Nephron (organoid): Measurements from ENCODE around the gene EDRF1.

Source experiments
- H3K27ac Mint-ChIP-seq, 3 experiments: 2 replicates each; pipeline ENCODE4 v1.8.0; 2020; ENCODE audit warnings: mixed read lengths in 3 of 3, mild to moderate bottlenecking in 2 of 3, moderate library complexity in 1 of 3
- H3K27me3 Mint-ChIP-seq: 2 replicates; pipeline ENCODE4 v1.8.0; 2021; ENCODE audit warnings: low read depth, mild to moderate bottlenecking, moderate library complexity, mixed read lengths
- H3K36me3 Mint-ChIP-seq: 2 replicates; pipeline ENCODE4 v1.8.0; 2020; ENCODE audit warnings: low read depth, mixed read lengths
- H3K4me1 Mint-ChIP-seq: 2 replicates; pipeline ENCODE4 v1.8.0; 2020; ENCODE audit warnings: mixed read lengths
- H3K4me3 Mint-ChIP-seq, 3 experiments: 2 replicates each; pipeline ENCODE4 v1.8.0; 2020; ENCODE audit warnings: mild to moderate bottlenecking in 3 of 3, mixed read lengths in 3 of 3, moderate library complexity in 2 of 3
- H3K9me3 Mint-ChIP-seq: 2 replicates; pipeline ENCODE4 v1.8.0; 2020; ENCODE audit warnings: mixed read lengths
- TF ChIP-seq, protein P1 (sequence below), 3 experiments: fragments of 200-600 bp; sonication (generic); IDR thresholded peaks; one replicate each; pipeline ENCODE4 v1.5.0; 2021; ENCODE audit warnings: antibody characterized with exemption in 3 of 3; ENCODE audit not compliant: unreplicated experiment in 3 of 3

The EDRF1 gene

DNA sequence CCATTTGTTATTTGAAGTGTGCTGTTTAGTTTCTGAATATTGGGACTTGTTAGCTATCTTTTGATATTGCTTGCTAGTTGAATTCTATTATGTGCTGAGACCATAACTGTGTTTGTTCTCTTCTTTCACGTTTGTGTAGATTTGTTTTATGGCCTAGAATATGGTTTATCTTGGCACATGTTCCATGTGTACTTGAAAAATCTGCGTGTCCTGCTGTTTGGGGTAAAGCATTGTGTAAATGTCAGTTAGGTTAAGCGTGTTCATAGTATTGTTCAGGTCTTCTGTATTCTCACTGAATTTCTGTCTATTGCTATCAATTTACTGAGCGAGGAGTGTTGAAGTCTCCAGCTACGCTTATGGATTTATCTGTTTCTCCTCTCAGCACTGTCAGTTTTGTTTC is 36.7 kb downstream of the EDRF1 start:
- Mint-ChIP-seq H3K4me3 (no peak overlapping the region), H3K9me3 (no peaks in the 10 kb centered on the region), H3K4me1 (peaks cover 4% of the 10 kb centered on the region), H3K27ac (no peak overlapping the region), H3K27me3 (no peaks in the 10 kb centered on the region), H3K36me3 (peaks cover 79% of the 10 kb centered on the region)
- TF ChIP-seq, protein P1, sequence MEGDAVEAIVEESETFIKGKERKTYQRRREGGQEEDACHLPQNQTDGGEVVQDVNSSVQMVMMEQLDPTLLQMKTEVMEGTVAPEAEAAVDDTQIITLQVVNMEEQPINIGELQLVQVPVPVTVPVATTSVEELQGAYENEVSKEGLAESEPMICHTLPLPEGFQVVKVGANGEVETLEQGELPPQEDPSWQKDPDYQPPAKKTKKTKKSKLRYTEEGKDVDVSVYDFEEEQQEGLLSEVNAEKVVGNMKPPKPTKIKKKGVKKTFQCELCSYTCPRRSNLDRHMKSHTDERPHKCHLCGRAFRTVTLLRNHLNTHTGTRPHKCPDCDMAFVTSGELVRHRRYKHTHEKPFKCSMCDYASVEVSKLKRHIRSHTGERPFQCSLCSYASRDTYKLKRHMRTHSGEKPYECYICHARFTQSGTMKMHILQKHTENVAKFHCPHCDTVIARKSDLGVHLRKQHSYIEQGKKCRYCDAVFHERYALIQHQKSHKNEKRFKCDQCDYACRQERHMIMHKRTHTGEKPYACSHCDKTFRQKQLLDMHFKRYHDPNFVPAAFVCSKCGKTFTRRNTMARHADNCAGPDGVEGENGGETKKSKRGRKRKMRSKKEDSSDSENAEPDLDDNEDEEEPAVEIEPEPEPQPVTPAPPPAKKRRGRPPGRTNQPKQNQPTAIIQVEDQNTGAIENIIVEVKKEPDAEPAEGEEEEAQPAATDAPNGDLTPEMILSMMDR (IDR thresholded peaks at IDR 0.05; ENCODE audit: unreplicated experiment in 3 of 3), result no peak

DNA sequence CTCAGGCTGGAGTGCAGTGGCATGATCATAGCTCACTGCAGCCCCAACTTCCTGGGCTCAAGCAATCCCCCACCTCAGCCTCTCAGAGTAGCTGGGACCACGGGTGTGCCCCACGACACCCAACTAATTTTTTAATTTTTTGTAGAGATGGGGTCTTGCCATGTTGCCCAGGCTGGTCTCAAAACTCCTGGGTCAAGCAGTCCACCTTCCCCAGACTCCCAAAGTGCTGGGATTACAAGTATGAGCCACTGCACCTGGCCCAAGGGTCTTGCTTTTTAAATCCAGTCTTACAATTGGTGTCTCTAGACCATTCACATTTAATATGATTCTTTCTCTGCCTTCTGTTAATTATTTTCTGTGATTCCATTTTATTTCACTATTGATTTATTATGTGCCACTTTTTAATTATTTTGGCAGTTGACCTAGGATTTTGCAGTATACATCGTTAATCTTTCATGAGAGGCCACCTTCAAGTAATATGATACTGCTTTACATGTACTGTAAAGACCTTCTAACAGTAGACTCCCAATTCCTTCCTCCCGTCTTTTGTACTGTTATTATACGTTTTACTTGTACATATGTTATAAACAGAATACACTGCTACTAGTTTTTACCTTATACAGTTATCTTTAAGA is 37.5 kb downstream of the EDRF1 start:
- Mint-ChIP-seq H3K9me3 (no peaks in the 10 kb centered on the region), H3K4me3 (no peak overlapping the region), H3K4me1 (peaks cover 4% of the 10 kb centered on the region), H3K36me3 (peaks cover 79% of the 10 kb centered on the region), H3K27me3 (no peaks in the 10 kb centered on the region), H3K27ac (no peak overlapping the region)
- TF ChIP-seq, protein P1 (IDR thresholded peaks at IDR 0.05; ENCODE audit: unreplicated experiment in 3 of 3), result no peak

DNA sequence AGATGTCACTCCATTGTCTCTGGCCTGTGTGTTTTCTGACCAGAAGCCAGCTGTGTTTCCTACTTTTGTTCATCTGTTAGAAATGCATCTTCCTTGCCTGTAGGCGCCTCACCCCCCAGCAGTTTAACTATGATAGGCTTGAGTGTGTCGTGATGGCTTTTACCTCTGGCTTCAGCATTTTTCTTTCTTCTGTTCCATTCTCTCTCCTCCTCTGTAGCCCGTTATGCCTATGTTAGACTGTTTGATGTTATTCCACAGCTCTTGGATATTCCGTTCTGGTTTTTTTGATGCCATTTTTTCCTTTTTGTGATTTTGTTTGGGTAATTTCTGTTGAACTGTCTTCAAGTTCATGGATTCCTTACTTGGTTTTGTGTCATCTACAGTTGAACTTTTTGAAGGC is 38.2 kb downstream of the EDRF1 start:
- peaks cover 80% of the 10 kb centered on the region for H3K36me3 Mint-ChIP-seq
- TF ChIP-seq, protein P1 (IDR thresholded peaks at IDR 0.05; ENCODE audit: unreplicated experiment in 3 of 3), result no peak
- no peaks in the 10 kb centered on the region for H3K9me3 Mint-ChIP-seq
- H3K27me3 Mint-ChIP-seq, result no peaks in the 10 kb centered on the region
- H3K27ac Mint-ChIP-seq, result no peak overlapping the region
- no peak overlapping the region for H3K4me3 Mint-ChIP-seq
- H3K4me1 Mint-ChIP-seq, result peaks cover 4% of the 10 kb centered on the region

DNA sequence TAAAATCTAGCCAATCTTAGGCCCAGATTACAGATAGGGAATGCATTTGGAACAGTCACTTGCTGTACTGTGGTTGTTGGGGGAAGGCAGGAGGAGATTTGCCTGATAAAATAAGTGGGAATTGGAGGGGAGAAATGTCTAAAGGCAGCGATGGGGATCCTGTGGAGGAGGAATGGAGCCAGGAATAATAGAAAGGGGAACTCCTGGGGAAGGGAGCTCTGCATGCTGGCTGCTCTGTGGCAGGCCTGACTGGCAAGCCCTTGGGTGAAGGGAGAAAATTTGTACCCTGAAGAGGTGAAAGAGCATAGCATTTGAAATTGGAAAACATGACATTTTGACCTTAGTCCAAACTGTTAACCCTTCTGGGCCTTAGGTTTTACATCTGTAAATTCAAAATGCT is 42.5 kb downstream of the EDRF1 start:
- H3K9me3 Mint-ChIP-seq, result no peaks in the 10 kb centered on the region
- H3K36me3 Mint-ChIP-seq, result peaks cover 75% of the 10 kb centered on the region
- H3K27me3 Mint-ChIP-seq, result no peaks in the 10 kb centered on the region
- no peak overlapping the region for H3K4me3 Mint-ChIP-seq
- H3K4me1 Mint-ChIP-seq, result peaks cover 3% of the 10 kb centered on the region
- TF ChIP-seq, protein P1 (IDR thresholded peaks at IDR 0.05; ENCODE audit: unreplicated experiment in 3 of 3), result no peak
- H3K27ac Mint-ChIP-seq, result no peak overlapping the region

DNA sequence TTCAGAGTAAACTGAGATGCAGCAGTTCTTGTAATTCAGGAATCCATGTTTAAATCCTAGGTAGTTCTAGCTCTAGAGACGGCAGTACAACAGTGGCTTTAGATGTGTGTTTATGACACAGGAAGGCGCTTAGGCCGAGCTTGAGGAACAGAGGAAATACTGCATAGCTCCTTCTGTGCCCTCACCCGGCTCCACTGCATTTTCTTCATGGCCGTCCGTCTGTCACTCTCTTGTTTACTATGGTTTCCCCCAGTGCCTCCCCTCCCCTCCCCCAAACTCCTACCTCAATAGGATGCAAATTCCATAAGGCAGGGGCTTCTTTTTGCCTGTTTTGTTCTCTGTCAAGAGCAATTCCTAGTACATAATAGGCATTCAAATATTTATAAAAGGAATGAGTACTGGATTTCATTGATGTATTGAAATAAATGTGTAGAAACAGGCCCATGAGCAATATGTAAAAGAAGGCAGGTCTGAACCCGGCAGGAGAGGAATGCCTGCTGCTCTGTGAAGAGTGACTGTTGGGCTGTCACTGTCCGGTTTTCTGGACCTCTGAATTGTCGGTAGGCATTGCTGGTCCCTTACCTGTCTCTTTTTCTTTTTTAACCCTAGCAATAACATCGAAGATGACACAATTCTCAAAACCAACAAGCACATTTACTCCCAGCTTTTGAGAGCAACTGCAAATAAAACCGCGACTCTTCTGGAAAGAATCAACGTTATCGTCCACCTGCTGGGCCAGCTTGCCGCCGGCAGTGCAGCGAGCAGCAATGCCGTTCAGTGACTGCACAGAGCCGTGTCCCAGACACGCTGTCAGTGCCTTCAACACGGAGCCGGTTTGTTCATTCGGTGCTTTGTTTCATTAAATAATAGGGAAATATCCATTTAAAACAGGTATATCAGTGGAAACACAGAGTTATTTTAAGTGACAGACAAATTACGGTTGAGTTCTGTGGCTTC is 43.5 kb downstream of the EDRF1 start:
- Mint-ChIP-seq H3K9me3 (no peaks in the 10 kb centered on the region), H3K36me3 (peaks cover 75% of the 10 kb centered on the region), H3K4me1 (peaks cover 6% of the 10 kb centered on the region), H3K27me3 (no peaks in the 10 kb centered on the region), H3K4me3 (no peak overlapping the region), H3K27ac (no peak overlapping the region)
- TF ChIP-seq, protein P1 (IDR thresholded peaks at IDR 0.05; ENCODE audit: unreplicated experiment in 3 of 3), result no peak
